ENCODE results near the gene FOLR1. TPM values are rescaled to one million over a fixed set of nuclear protein-coding genes. Genes with fewer than 3 reads are reported as not detected.

FOLR1 gene
- total and polyA plus RNA-seq, 2 donors: 0.47 to 0.98 TPM

GRCh38 chr11:72236774-72237111, 44.8 kb downstream of the FOLR1 start:
- no peak overlapping the region for H3K4me3 ChIP-seq (ENCODE audit: low read length in 2 of 2)
- H3K4me1 ChIP-seq (ENCODE audit: control insufficient read depth in 2 of 2, insufficient read depth in 2 of 2, low read length in 2 of 2): peaks cover 0 to 11% of the 10 kb centered on the region in 2 donors
- WGBS: 92% methylated on average over 2 of the region's 2 CpGs
- H3K27ac ChIP-seq (ENCODE audit: low read depth in 1 of 2, low read length in 1 of 2): no peak overlapping the region
- DNase-seq (ENCODE audit: low read depth in 6 of 9, low spot score in 9 of 9): no peak
- peaks cover 49 to 60% of the 10 kb centered on the region in 2 donors for H3K36me3 ChIP-seq (ENCODE audit: control insufficient read depth in 2 of 2, insufficient read depth in 2 of 2, low read length in 1 of 2)
- peaks cover 34% of the 10 kb centered on the region in 2 donors for H3K27me3 ChIP-seq (ENCODE audit: control insufficient read depth in 2 of 2, insufficient read depth in 1 of 2, low read length in 1 of 2)
- H3K9me3 ChIP-seq (ENCODE audit: control insufficient read depth in 2 of 2, insufficient read depth in 1 of 2, low read length in 1 of 2): peaks cover 0 to 1% of the 10 kb centered on the region in 2 donors

DNA sequence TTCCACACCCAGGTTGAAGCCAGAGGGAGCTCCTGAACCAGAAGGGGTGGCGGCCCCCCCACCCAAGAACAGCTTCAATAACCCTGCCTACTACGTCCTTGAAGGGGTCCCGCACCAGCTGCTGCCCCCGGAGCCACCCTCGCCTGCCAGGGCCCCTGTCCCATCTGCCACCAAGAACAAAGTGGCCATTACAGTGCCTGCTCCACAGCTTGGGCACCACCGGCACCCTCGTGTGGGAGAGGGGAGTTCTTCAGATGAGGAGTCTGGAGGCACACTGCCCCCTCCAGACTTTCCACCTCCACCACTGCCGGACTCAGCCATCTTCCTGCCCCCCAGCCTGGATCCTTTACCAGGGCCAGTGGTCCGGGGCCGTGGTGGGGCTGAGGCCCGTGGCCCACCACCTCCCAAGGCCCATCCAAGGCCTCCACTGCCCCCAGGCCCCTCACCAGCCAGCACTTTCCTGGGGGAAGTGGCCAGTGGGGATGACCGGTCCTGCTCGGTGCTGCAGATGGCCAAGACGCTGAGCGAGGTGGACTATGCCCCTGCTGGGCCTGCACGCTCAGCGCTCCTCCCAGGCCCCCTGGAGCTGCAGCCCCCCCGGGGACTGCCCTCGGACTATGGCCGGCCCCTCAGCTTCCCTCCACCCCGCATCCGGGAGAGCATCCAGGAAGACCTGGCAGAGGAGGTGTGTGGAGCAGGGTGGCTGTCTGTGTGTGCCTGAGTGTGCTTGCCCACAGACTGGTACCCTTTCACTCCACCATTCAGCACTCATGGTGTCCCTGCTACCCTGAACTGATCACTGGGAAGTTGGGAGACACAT, 45.4 kb downstream of the FOLR1 start:
- H3K27ac ChIP-seq (ENCODE audit: low read depth in 1 of 2, low read length in 1 of 2): no peak overlapping the region
- H3K36me3 ChIP-seq (ENCODE audit: control insufficient read depth in 2 of 2, insufficient read depth in 2 of 2, low read length in 1 of 2): peaks cover 44 to 54% of the 10 kb centered on the region in 2 donors
- no peak overlapping the region for H3K4me3 ChIP-seq (ENCODE audit: low read length in 2 of 2)
- peaks cover 39 to 40% of the 10 kb centered on the region in 2 donors for H3K27me3 ChIP-seq (ENCODE audit: control insufficient read depth in 2 of 2, insufficient read depth in 1 of 2, low read length in 1 of 2)
- H3K4me1 ChIP-seq (ENCODE audit: control insufficient read depth in 2 of 2, insufficient read depth in 2 of 2, low read length in 2 of 2): peaks cover 0 to 11% of the 10 kb centered on the region in 2 donors
- peaks cover 0 to 1% of the 10 kb centered on the region in 2 donors for H3K9me3 ChIP-seq (ENCODE audit: control insufficient read depth in 2 of 2, insufficient read depth in 1 of 2, low read length in 1 of 2)
- no peak for DNase-seq (ENCODE audit: low read depth in 6 of 9, low spot score in 9 of 9)
- 97% methylated on average over 22 of the region's 22 CpGs for WGBS

GRCh38 chr11:72238040-72238450, 46.1 kb downstream of the FOLR1 start:
- Histone ChIP-seq H3K27me3 (ENCODE audit: control insufficient read depth in 2 of 2, insufficient read depth in 1 of 2, low read length in 1 of 2) (peaks cover 43 to 47% of the 10 kb centered on the region in 2 donors), H3K36me3 (ENCODE audit: control insufficient read depth in 2 of 2, insufficient read depth in 2 of 2, low read length in 1 of 2) (peaks cover 38 to 47% of the 10 kb centered on the region in 2 donors), H3K4me1 (ENCODE audit: control insufficient read depth in 2 of 2, insufficient read depth in 2 of 2, low read length in 2 of 2) (peaks cover 0 to 11% of the 10 kb centered on the region in 2 donors), H3K9me3 (ENCODE audit: control insufficient read depth in 2 of 2, insufficient read depth in 1 of 2, low read length in 1 of 2) (peaks cover under 1 to 2% of the 10 kb centered on the region in 2 donors), H3K4me3 (ENCODE audit: low read length in 2 of 2) (no peak overlapping the region), H3K27ac (ENCODE audit: low read depth in 1 of 2, low read length in 1 of 2) (no peak overlapping the region)
- DNase-seq (ENCODE audit: low read depth in 6 of 9, low spot score in 9 of 9): peak in 2 of 9 donors; percentile 13 to 35
- WGBS: 84% methylated on average over 16 of the region's 16 CpGs

GRCh38 chr11:72238492-72239312, 46.8 kb downstream of the FOLR1 start:
- no peak for DNase-seq (ENCODE audit: low read depth in 6 of 9, low spot score in 9 of 9)
- H3K27ac ChIP-seq (ENCODE audit: low read depth in 1 of 2, low read length in 1 of 2): no peak overlapping the region
- peaks cover 0 to 11% of the 10 kb centered on the region in 2 donors for H3K4me1 ChIP-seq (ENCODE audit: control insufficient read depth in 2 of 2, insufficient read depth in 2 of 2, low read length in 2 of 2)
- H3K9me3 ChIP-seq (ENCODE audit: control insufficient read depth in 2 of 2, insufficient read depth in 1 of 2, low read length in 1 of 2): peaks cover 7% of the 10 kb centered on the region in 2 donors
- H3K4me3 ChIP-seq (ENCODE audit: low read length in 2 of 2): no peak overlapping the region
- peaks cover 31 to 40% of the 10 kb centered on the region in 2 donors for H3K36me3 ChIP-seq (ENCODE audit: control insufficient read depth in 2 of 2, insufficient read depth in 2 of 2, low read length in 1 of 2)
- 84% methylated on average over 28 of the region's 28 CpGs for WGBS
- peaks cover 49 to 53% of the 10 kb centered on the region in 2 donors for H3K27me3 ChIP-seq (ENCODE audit: control insufficient read depth in 2 of 2, insufficient read depth in 1 of 2, low read length in 1 of 2)

- DNase-seq (ENCODE audit: low read depth in 6 of 9, low spot score in 9 of 9): no peak
- H3K4me1 ChIP-seq (ENCODE audit: control insufficient read depth in 2 of 2, insufficient read depth in 2 of 2, low read length in 2 of 2): peaks cover 0 to 14% of the 10 kb centered on the region in 2 donors
- H3K9me3 ChIP-seq (ENCODE audit: control insufficient read depth in 2 of 2, insufficient read depth in 1 of 2, low read length in 1 of 2): peaks cover 7% of the 10 kb centered on the region in 2 donors
- peaks cover 55 to 60% of the 10 kb centered on the region in 2 donors for H3K27me3 ChIP-seq (ENCODE audit: control insufficient read depth in 2 of 2, insufficient read depth in 1 of 2, low read length in 1 of 2)
- WGBS: 14% methylated on average over 25 of the region's 25 CpGs
- H3K4me3 ChIP-seq (ENCODE audit: low read length in 2 of 2): peak overlapping the region in 1 of 2 donors; percentile 6
- H3K36me3 ChIP-seq (ENCODE audit: control insufficient read depth in 2 of 2, insufficient read depth in 2 of 2, low read length in 1 of 2): peaks cover 25 to 33% of the 10 kb centered on the region in 2 donors
- no peak overlapping the region for H3K27ac ChIP-seq (ENCODE audit: low read depth in 1 of 2, low read length in 1 of 2)
Measured at GRCh38 chr11:72239313-72239848, 47.4 kb downstream of the FOLR1 start.

DNA sequence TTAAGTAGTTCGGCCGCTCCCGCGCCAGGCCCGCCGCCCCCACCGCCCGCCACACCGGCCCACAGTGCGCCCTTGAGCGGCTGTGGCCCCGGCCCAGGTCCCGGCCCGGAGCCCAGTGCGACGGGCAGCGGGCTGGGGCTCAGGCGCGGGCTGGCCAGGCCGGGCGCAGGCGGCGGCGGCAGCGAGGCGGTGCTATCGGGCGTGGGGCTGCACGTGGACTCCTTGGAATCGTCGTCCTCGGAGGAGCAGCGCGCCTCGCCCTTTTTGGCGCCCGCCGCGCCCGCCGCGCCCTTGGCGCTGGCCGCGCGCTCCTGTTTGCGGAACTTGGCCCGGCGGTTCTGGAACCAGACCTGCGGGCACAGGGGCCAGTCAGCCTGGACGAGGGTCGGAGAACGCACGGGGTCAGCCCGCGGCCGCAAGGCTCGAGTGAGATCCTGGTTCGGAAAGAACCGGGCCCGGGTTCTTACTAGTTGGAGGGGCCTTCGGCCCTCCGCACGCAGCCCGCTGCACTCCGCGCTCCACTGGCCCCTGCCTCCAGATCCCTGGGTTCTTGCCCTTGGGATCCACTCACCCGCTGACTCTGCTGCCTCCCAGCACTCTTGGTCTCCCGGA, 48.0 kb downstream of the FOLR1 start:
- peak overlapping the region in 1 of 2 donors; percentile 6 for H3K4me3 ChIP-seq (ENCODE audit: low read length in 2 of 2)
- H3K36me3 ChIP-seq (ENCODE audit: control insufficient read depth in 2 of 2, insufficient read depth in 2 of 2, low read length in 1 of 2): peaks cover 24 to 32% of the 10 kb centered on the region in 2 donors
- peaks cover 7% of the 10 kb centered on the region in 2 donors for H3K9me3 ChIP-seq (ENCODE audit: control insufficient read depth in 2 of 2, insufficient read depth in 1 of 2, low read length in 1 of 2)
- peaks cover 0 to 17% of the 10 kb centered on the region in 2 donors for H3K4me1 ChIP-seq (ENCODE audit: control insufficient read depth in 2 of 2, insufficient read depth in 2 of 2, low read length in 2 of 2)
- DNase-seq (ENCODE audit: low read depth in 6 of 9, low spot score in 9 of 9): no peak
- H3K27ac ChIP-seq (ENCODE audit: low read depth in 1 of 2, low read length in 1 of 2): no peak overlapping the region
- peaks cover 57 to 66% of the 10 kb centered on the region in 2 donors for H3K27me3 ChIP-seq (ENCODE audit: control insufficient read depth in 2 of 2, insufficient read depth in 1 of 2, low read length in 1 of 2)
- WGBS: 4% methylated on average over 69 of the region's 69 CpGs

GRCh38 chr11:72240461-72241290, 48.7 kb downstream of the FOLR1 start:
- Histone ChIP-seq H3K9me3 (ENCODE audit: control insufficient read depth in 2 of 2, insufficient read depth in 1 of 2, low read length in 1 of 2) (peaks cover 7% of the 10 kb centered on the region in 2 donors), H3K4me3 (ENCODE audit: low read length in 2 of 2) (no peak overlapping the region), H3K27ac (ENCODE audit: low read depth in 1 of 2, low read length in 1 of 2) (no peak overlapping the region), H3K36me3 (ENCODE audit: control insufficient read depth in 2 of 2, insufficient read depth in 2 of 2, low read length in 1 of 2) (peaks cover 16 to 24% of the 10 kb centered on the region in 2 donors), H3K27me3 (ENCODE audit: control insufficient read depth in 2 of 2, insufficient read depth in 1 of 2, low read length in 1 of 2) (peaks cover 62 to 73% of the 10 kb centered on the region in 2 donors), H3K4me1 (ENCODE audit: control insufficient read depth in 2 of 2, insufficient read depth in 2 of 2, low read length in 2 of 2) (peaks cover 0 to 17% of the 10 kb centered on the region in 2 donors)
- DNase-seq (ENCODE audit: low read depth in 6 of 9, low spot score in 9 of 9): no peak
- 6% methylated on average over 44 of the region's 44 CpGs for WGBS

GRCh38 chr11:72241291-72241781, 49.4 kb downstream of the FOLR1 start:
- H3K36me3 ChIP-seq (ENCODE audit: control insufficient read depth in 2 of 2, insufficient read depth in 2 of 2, low read length in 1 of 2): peaks cover 12 to 18% of the 10 kb centered on the region in 2 donors
- H3K4me3 ChIP-seq (ENCODE audit: low read length in 2 of 2): no peak overlapping the region
- H3K4me1 ChIP-seq (ENCODE audit: control insufficient read depth in 2 of 2, insufficient read depth in 2 of 2, low read length in 2 of 2): peaks cover 0 to 17% of the 10 kb centered on the region in 2 donors
- 18% methylated on average over 20 of the region's 20 CpGs for WGBS
- no peak for DNase-seq (ENCODE audit: low read depth in 6 of 9, low spot score in 9 of 9)
- H3K9me3 ChIP-seq (ENCODE audit: control insufficient read depth in 2 of 2, insufficient read depth in 1 of 2, low read length in 1 of 2): peaks cover 7% of the 10 kb centered on the region in 2 donors
- peaks cover 63 to 79% of the 10 kb centered on the region in 2 donors for H3K27me3 ChIP-seq (ENCODE audit: control insufficient read depth in 2 of 2, insufficient read depth in 1 of 2, low read length in 1 of 2)
- H3K27ac ChIP-seq (ENCODE audit: low read depth in 1 of 2, low read length in 1 of 2): no peak overlapping the region

Measured in thymus (tissue), 11 donors.